Coronary artery (tissue), 2 donors: ENCODE data around the gene WDTC1.
"Not testable (repeated sequence)": the region's sequence is repeated elsewhere in the genome, so short reads cannot be mapped to it uniquely, and the experiment has no call there.

Source experiments
- DNase-seq: peaks from one replicate; pipeline ENCODE4 v3.0.0-alpha.2; 2017; ENCODE audit warnings: low spot score
- H3K27ac ChIP-seq, 2 donors: fragments of 200-600 bp; sonication (generic); one replicate each; pipeline ENCODE4 v1.5.1; 2016 to 2019
- H3K4me3 ChIP-seq: fragments of 200-600 bp; sonication (generic); 2 replicates; pipeline ENCODE4 v1.5.1; 2016; ENCODE audit warnings: mild to moderate bottlenecking, moderate library complexity
- CTCF ChIP-seq: fragments of 200-600 bp; sonication (generic); IDR thresholded peaks from one replicate; pipeline ENCODE4 v1.5.1; 2019; ENCODE audit warnings: antibody characterized with exemption

Gene WDTC1

GRCh38 chr1:27216466-27216865, 18.0 kb upstream of the WDTC1 start:
- no peak overlapping the region for H3K4me3 ChIP-seq
- H3K27ac ChIP-seq, result no peak overlapping the region
- no peak for DNase-seq
- no peak for TF ChIP-seq CTCF

- no peak for DNase-seq
- Histone ChIP-seq H3K4me3 (no peak overlapping the region), H3K27ac (no peak overlapping the region)
- TF ChIP-seq CTCF, result no peak
Observed at GRCh38 chr1:27217401-27217800, 17.0 kb upstream of the WDTC1 start.

- TF ChIP-seq CTCF, result no peak
- peak; percentile 1 for DNase-seq
- Histone ChIP-seq H3K4me3 (no peak overlapping the region), H3K27ac (no peak overlapping the region)
Observed at GRCh38 chr1:27218736-27219135, 15.7 kb upstream of the WDTC1 start.

- Histone ChIP-seq H3K4me3 (no peak overlapping the region), H3K27ac (no peak overlapping the region)
- TF ChIP-seq CTCF, result no peak
- DNase-seq, result no peak
Observed at GRCh38 chr1:27220096-27220495, 14.3 kb upstream of the WDTC1 start.

GRCh38 chr1:27220702-27221497, 13.5 kb upstream of the WDTC1 start:
- not testable (repeated sequence) for H3K27ac ChIP-seq, H3K4me3 ChIP-seq, DNase-seq

GRCh38 chr1:27225621-27226020, 8.8 kb upstream of the WDTC1 start:
- Histone ChIP-seq H3K27ac (no peak overlapping the region), H3K4me3 (no peak overlapping the region)
- DNase-seq, result no peak
- no peak for TF ChIP-seq CTCF

- Histone ChIP-seq H3K4me3 (no peak overlapping the region), H3K27ac (no peak overlapping the region)
- TF ChIP-seq CTCF, result no peak
- no peak for DNase-seq
Observed at GRCh38 chr1:27227765-27228164, 6.7 kb upstream of the WDTC1 start.
